ENCODE data around the gene C16orf92.

- TF ChIP-seq GABPA (IDR thresholded peaks at IDR 0.05; ENCODE audit: borderline replicate concordance, insufficient read depth, low read length) (no peak), EP300 (IDR thresholded peaks at IDR 0.05; ENCODE audit: borderline replicate concordance in 1 of 2, low read depth in 2 of 2, low read length in 2 of 2) (no peak), YY1 (IDR thresholded peaks at IDR 0.05; ENCODE audit: low read depth, low read length) (no peak), EZH2 (IDR thresholded peaks at IDR 0.05; ENCODE audit: low read depth, low read length, severe bottlenecking) (no peak), BACH1 (IDR thresholded peaks at IDR 0.05; ENCODE audit: low read length) (no peak), POLR2A (IDR thresholded peaks at IDR 0.05; ENCODE audit: control extremely low read depth in 1 of 2, low read depth in 2 of 2, low read length in 2 of 2) (no peak)
Observed at GRCh38 chr16:30000735-30001631, 22.0 kb upstream of the C16orf92 start.

All from H1 (cell line).